A549 (cell line): Measurements from ENCODE around the gene GNB1L.

Experiments
- CBX2 ChIP-seq: fragments of 200-600 bp; sonication (generic); IDR thresholded peaks from 2 replicates; pipeline ENCODE4 v1.6.1; 2016; ENCODE audit warnings: low read depth, mild to moderate bottlenecking, borderline replicate concordance
- CTCF ChIP-seq: fragments of >200 bp; sonication (Bioruptor Twin); formaldehyde crosslinking; IDR thresholded peaks from 3 replicates; pipeline ENCODE4 v1.5.1; 2016
- EP300 ChIP-seq, 2 experiments: fragments of >200 bp; sonication (Bioruptor Twin); formaldehyde crosslinking; IDR thresholded peaks; 2 replicates in 1 of 2; 3 replicates in 1 of 2; pipeline ENCODE4 v1.6.1; 2016 to 2017
- HMGXB4 ChIP-seq: fragments of 250-450 bp; sonication (Bioruptor Pico); IDR thresholded peaks from 2 replicates; pipeline ENCODE4 v1.5.0; 2021; ENCODE audit warnings: mild to moderate bottlenecking, moderate library complexity, borderline replicate concordance
- MAFK ChIP-seq: fragments of 450-650 bp; IDR thresholded peaks from 2 replicates; pipeline ENCODE4 v1.6.1; 2014; ENCODE audit not compliant: partially characterized antibody
- NFE2L2 ChIP-seq: fragments of 150-350 bp; conservative IDR thresholded peaks from 2 replicates; pipeline ENCODE4 v1.6.1; 2014; ENCODE audit warnings: low read length
- POLR2A ChIP-seq: IDR thresholded peaks from 2 replicates; pipeline ENCODE4 v1.6.1; 2012; ENCODE audit warnings: mild to moderate bottlenecking, low read length
- RCOR1 ChIP-seq: fragments of 150-350 bp; IDR thresholded peaks from 2 replicates; pipeline ENCODE4 v1.6.1; 2014; ENCODE audit warnings: antibody characterized with exemption, low read length, low read depth
- REST ChIP-seq: fragments of 200-600 bp; sonication (generic); IDR thresholded peaks from 2 replicates; pipeline ENCODE4 v1.6.1; 2016; ENCODE audit warnings: antibody characterized with exemption, mild to moderate bottlenecking, moderate library complexity
- SMC3 ChIP-seq: fragments of >200 bp; sonication (Bioruptor Twin); formaldehyde crosslinking; IDR thresholded peaks from 3 replicates; pipeline ENCODE4 v1.6.1; 2018; ENCODE audit warnings: inconsistent platforms

- TF ChIP-seq REST (no peak), NFE2L2 (no peak), POLR2A (no peak), CBX2 (no peak), EP300 (IDR thresholded peaks at IDR 0.05) (no peak), MAFK (no peak), RCOR1 (no peak), CTCF (no peak), SMC3 (no peak), HMGXB4 (CRISPR knock-in tag) (no peak)
These were observed 38.7 kb upstream of the GNB1L start for GRCh38 chr22:19893363-19893762.
